Measurements from ENCODE around the gene LSP1.
A peak's percentile ranks its signal among the peaks of the same experiment; 100 is the strongest.

The LSP1 gene

DNA sequence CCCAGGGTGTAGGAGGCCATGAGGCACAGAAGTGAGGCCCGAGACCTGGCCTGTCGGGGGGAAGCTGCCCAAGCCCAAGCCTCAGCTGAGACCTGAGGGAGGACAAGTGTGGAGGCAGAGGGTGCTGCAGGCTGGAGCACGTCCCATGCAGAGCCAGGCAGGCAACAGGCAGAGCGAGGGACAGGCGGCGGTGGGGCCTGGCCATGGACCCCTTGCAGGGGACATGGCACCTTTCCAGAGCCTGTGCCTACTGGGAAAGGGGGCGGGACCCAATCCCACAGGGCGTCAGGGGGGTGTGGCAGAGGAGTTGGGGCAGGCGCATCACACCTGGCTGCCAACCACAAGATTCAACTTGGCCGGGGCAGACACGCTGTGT is 9.8 kb upstream of the LSP1 start:
- Histone ChIP-seq H3K4me3 (ENCODE audit: severe bottlenecking) (no peak overlapping the region), H3K27me3 (ENCODE audit: insufficient read depth, poor library complexity, severe bottlenecking) (no peaks in the 10 kb centered on the region), H3K4me1 (ENCODE audit: insufficient read depth, poor library complexity, severe bottlenecking) (peaks cover 12% of the 10 kb centered on the region), H3K36me3 (ENCODE audit: low read depth) (no peaks in the 10 kb centered on the region), H3K27ac (ENCODE audit: poor library complexity, severe bottlenecking) (peak overlapping the region; percentile 44), H3K9me3 (ENCODE audit: severe bottlenecking) (no peaks in the 10 kb centered on the region)
- DNase-seq (ENCODE audit: low spot score) (no peak), ATAC-seq (ENCODE audit: low read depth) (no peak)
- TF ChIP-seq, protein P1, sequence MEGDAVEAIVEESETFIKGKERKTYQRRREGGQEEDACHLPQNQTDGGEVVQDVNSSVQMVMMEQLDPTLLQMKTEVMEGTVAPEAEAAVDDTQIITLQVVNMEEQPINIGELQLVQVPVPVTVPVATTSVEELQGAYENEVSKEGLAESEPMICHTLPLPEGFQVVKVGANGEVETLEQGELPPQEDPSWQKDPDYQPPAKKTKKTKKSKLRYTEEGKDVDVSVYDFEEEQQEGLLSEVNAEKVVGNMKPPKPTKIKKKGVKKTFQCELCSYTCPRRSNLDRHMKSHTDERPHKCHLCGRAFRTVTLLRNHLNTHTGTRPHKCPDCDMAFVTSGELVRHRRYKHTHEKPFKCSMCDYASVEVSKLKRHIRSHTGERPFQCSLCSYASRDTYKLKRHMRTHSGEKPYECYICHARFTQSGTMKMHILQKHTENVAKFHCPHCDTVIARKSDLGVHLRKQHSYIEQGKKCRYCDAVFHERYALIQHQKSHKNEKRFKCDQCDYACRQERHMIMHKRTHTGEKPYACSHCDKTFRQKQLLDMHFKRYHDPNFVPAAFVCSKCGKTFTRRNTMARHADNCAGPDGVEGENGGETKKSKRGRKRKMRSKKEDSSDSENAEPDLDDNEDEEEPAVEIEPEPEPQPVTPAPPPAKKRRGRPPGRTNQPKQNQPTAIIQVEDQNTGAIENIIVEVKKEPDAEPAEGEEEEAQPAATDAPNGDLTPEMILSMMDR (IDR thresholded peaks at IDR 0.05; ENCODE audit: poor library complexity, severe bottlenecking) = no peak

DNA sequence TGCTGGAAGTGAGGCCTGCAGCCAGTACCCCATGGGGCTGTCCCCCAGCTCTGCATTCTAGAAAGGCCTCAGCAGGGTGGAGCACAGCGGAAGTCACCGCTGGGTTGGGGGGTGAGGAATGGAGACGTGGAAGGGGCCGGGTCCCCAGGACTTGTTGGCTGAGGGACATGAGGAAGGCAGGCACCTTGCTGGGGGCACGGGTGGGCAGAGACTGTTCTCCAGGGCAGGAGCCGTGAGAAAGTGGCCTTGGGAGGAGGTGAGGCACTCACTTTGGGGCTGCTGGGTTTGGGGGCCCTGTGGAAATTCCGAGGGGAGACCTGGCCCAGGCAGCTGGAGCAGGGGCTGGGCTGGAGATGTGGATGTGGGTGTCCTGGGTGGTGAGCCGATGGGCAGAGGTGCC is 9.1 kb upstream of the LSP1 start:
- peak overlapping the region; percentile 44 for H3K27ac ChIP-seq (ENCODE audit: poor library complexity, severe bottlenecking)
- no peak for DNase-seq (ENCODE audit: low spot score)
- TF ChIP-seq, protein P1 (IDR thresholded peaks at IDR 0.05; ENCODE audit: poor library complexity, severe bottlenecking) = no peak
- no peak overlapping the region for H3K4me3 ChIP-seq (ENCODE audit: severe bottlenecking)
- peaks cover 12% of the 10 kb centered on the region for H3K4me1 ChIP-seq (ENCODE audit: insufficient read depth, poor library complexity, severe bottlenecking)
- ATAC-seq (ENCODE audit: low read depth) = no peak
- H3K9me3 ChIP-seq (ENCODE audit: severe bottlenecking) = no peaks in the 10 kb centered on the region
- H3K36me3 ChIP-seq (ENCODE audit: low read depth) = no peaks in the 10 kb centered on the region
- H3K27me3 ChIP-seq (ENCODE audit: insufficient read depth, poor library complexity, severe bottlenecking) = no peaks in the 10 kb centered on the region

DNA sequence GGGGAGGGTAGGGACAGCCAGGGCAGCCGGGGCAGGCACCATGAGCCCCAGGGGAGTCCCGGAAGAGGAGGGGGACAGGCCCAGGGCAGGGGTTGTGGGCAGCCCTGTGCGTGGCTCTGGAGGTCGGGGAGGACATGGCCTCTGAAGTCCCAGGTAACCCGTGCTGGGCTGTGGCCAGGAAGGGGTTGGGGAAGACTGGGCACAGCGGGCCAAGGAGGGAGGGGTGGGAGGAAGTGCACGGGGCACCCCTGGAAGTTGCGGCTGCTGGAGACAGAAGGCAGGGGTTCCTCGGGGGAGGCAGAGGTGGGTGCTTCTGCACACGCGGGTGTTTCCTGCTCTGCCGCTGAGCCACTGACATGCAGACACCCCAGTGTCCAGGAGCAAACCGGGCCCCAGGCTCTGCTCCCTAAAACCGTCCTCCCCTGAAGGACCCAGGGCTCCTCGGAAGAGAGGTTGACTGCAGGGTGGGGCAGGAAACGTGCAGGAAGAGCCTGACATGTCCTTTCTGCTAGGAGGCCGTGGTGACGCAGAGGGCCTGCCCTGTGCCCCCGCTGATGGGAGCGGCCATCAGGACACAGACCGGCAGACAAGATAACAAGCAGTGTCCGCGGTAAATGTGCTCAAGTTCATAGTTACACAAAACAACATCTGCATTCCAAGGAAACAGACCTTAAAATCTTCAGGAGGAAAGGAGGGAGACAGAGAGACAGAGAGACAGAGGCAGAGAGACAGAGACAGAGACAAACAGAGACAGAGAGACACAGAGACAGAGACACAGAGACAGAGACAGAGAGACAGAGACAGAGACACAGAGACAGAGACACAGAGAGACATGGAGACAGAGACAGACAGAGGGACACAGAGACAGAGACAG is 8.4 kb upstream of the LSP1 start:
- Histone ChIP-seq H3K27ac (ENCODE audit: poor library complexity, severe bottlenecking) (peak overlapping the region; percentile 44), H3K9me3 (ENCODE audit: severe bottlenecking) (no peaks in the 10 kb centered on the region), H3K4me1 (ENCODE audit: insufficient read depth, poor library complexity, severe bottlenecking) (peaks cover 12% of the 10 kb centered on the region), H3K36me3 (ENCODE audit: low read depth) (no peaks in the 10 kb centered on the region), H3K4me3 (ENCODE audit: severe bottlenecking) (no peak overlapping the region), H3K27me3 (ENCODE audit: insufficient read depth, poor library complexity, severe bottlenecking) (no peaks in the 10 kb centered on the region)
- TF ChIP-seq, protein P1 (IDR thresholded peaks at IDR 0.05; ENCODE audit: poor library complexity, severe bottlenecking) = no peak
- ATAC-seq (ENCODE audit: low read depth) (peak; percentile 33; the same call in 2 of the 3 replicates), DNase-seq (ENCODE audit: low spot score) (no peak)

DNA sequence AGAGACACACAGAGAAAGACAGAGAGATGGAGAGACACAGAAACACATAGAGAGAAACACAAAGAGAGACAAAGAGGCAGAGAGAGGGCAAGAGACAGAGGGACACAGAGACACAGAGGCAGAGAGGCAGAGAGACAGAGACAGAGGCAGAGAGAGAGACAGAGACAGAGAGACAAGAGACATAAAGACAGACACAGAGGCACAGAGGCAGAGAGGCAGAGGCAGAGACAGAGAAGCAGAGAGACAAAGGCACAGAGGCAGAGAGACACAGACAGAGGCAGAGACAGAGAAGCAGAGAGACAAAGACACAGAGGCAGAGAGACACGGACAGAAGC is 7.8 kb upstream of the LSP1 start:
- H3K36me3 ChIP-seq (ENCODE audit: low read depth) = no peaks in the 10 kb centered on the region
- DNase-seq (ENCODE audit: low spot score) = no peak
- TF ChIP-seq, protein P1 (IDR thresholded peaks at IDR 0.05; ENCODE audit: poor library complexity, severe bottlenecking) = no peak
- H3K27me3 ChIP-seq (ENCODE audit: insufficient read depth, poor library complexity, severe bottlenecking) = no peaks in the 10 kb centered on the region
- H3K4me1 ChIP-seq (ENCODE audit: insufficient read depth, poor library complexity, severe bottlenecking) = peaks cover 12% of the 10 kb centered on the region
- no peaks in the 10 kb centered on the region for H3K9me3 ChIP-seq (ENCODE audit: severe bottlenecking)
- H3K27ac ChIP-seq (ENCODE audit: poor library complexity, severe bottlenecking) = peak overlapping the region; percentile 44
- H3K4me3 ChIP-seq (ENCODE audit: severe bottlenecking) = no peak overlapping the region
- no peak for ATAC-seq (ENCODE audit: low read depth)

Measured in RWPE2 (cell line).